DND-41 (cell line): ENCODE results near the gene PNMA6F.

ENCODE experiments used
- CTCF ChIP-seq: IDR thresholded peaks from 2 replicates; pipeline ENCODE4 v1.5.1; 2012; ENCODE audit warnings: borderline replicate concordance, low read length, moderate library complexity, mild to moderate bottlenecking; ENCODE audit not compliant: poor library complexity, severe bottlenecking; ENCODE audit errors: extremely low read depth
- EZH2 ChIP-seq: IDR thresholded peaks from 3 replicates; pipeline ENCODE4 v1.6.1; 2012; ENCODE audit warnings: borderline replicate concordance, low read depth, mild to moderate bottlenecking, moderate library complexity, low read length, inconsistent platforms; ENCODE audit not compliant: severe bottlenecking

GRCh38 chrX:153333821-153334653, 12.5 kb upstream of the PNMA6F start, which contains the start of gene ZNF275:
- TF ChIP-seq CTCF (no peak), EZH2 (no peak)
